Neural cell (in vitro differentiated cells): Measurements from ENCODE around the gene PRB3. TPM values are rescaled to one million over a fixed set of nuclear protein-coding genes. Genes with fewer than 3 reads are reported as not detected.

Source experiments
- H2AFZ ChIP-seq: fragments of 200-600, 300-800 bp; sonication (generic), shearing (Covaris generic); 2 replicates; pipeline ENCODE4 v1.6.0; 2014; ENCODE audit warnings: low read depth, mild to moderate bottlenecking, antibody characterized with exemption, low read length, moderate library complexity
- H3F3A ChIP-seq: fragments of 200-600 bp; shearing (Covaris generic); 2 replicates; pipeline ENCODE4 v1.6.1; 2016; ENCODE audit warnings: mild to moderate bottlenecking, moderate library complexity, mixed read lengths, antibody characterized with exemption, low read length; ENCODE audit not compliant: insufficient read depth, poor library complexity, severe bottlenecking
- H3K27ac ChIP-seq: fragments of 200-600, 300-800 bp; sonication (generic), shearing (Covaris generic); 2 replicates; pipeline ENCODE4 v1.5.1; 2014; ENCODE audit warnings: mild to moderate bottlenecking, low read length, moderate library complexity
- H3K27me3 ChIP-seq: fragments of 300-800, 200-600 bp; sonication (generic), shearing (Covaris generic); 2 replicates; pipeline ENCODE4 v1.6.0; 2014; ENCODE audit warnings: mild to moderate bottlenecking, low read depth, low read length, moderate library complexity; ENCODE audit not compliant: insufficient read depth
- H3K36me3 ChIP-seq: fragments of 300-800, 200-600 bp; sonication (generic), shearing (Covaris generic); 2 replicates; pipeline ENCODE4 v1.5.1; 2014; ENCODE audit warnings: mild to moderate bottlenecking, antibody characterized with exemption, low read length, moderate library complexity; ENCODE audit not compliant: insufficient read depth
- H3K4me2 ChIP-seq: fragments of 300-800, 200-600 bp; sonication (generic), shearing (Covaris generic); 2 replicates; pipeline ENCODE4 v1.6.0; 2014; ENCODE audit warnings: mild to moderate bottlenecking, low read length
- H3K4me3 ChIP-seq: fragments of 300-800, 200-600 bp; sonication (generic), shearing (Covaris generic); 2 replicates; pipeline ENCODE4 v1.5.1; 2014; ENCODE audit warnings: mild to moderate bottlenecking, low read length, moderate library complexity
- H3K79me2 ChIP-seq: fragments of 200-600 bp; shearing (Covaris generic); replicated peaks from 2 replicates; pipeline ENCODE4 v1.6.0; 2014; ENCODE audit warnings: mild to moderate bottlenecking, low read length, moderate library complexity; ENCODE audit not compliant: insufficient read depth
- H3K9ac ChIP-seq: fragments of 300-800, 200-600 bp; sonication (generic), shearing (Covaris generic); 2 replicates; pipeline ENCODE4 v1.6.1; 2016; ENCODE audit warnings: mild to moderate bottlenecking, low read length, mixed read lengths
- H3K9me2 ChIP-seq: fragments of 200-600 bp; shearing (Covaris generic); 2 replicates; pipeline ENCODE4 v1.6.1; 2016; ENCODE audit warnings: mild to moderate bottlenecking, low read length, mixed read lengths; ENCODE audit not compliant: insufficient read depth
- H3K9me3 ChIP-seq: fragments of 200-600, 300-800 bp; sonication (generic), shearing (Covaris generic); 2 replicates; pipeline ENCODE4 v1.6.1; 2016; ENCODE audit warnings: mild to moderate bottlenecking, mixed run types, low read length, moderate library complexity, mixed read lengths
- H4K20me1 ChIP-seq: fragments of 200-600 bp; shearing (Covaris generic); 2 replicates; pipeline ENCODE4 v1.6.1; 2016; ENCODE audit warnings: mild to moderate bottlenecking, mixed run types; ENCODE audit not compliant: insufficient read depth
- CTCF ChIP-seq: fragments of 450-650 bp; IDR thresholded peaks from 2 replicates; pipeline ENCODE4 v1.5.1; 2014; ENCODE audit warnings: antibody characterized with exemption, mild to moderate bottlenecking, moderate library complexity; ENCODE audit not compliant: poor library complexity, severe bottlenecking
- EP300 ChIP-seq: fragments of 450-650 bp; conservative IDR thresholded peaks from 2 replicates; pipeline ENCODE4 v1.6.1; 2014; ENCODE audit warnings: antibody characterized with exemption, mild to moderate bottlenecking, moderate library complexity; ENCODE audit not compliant: poor library complexity, severe bottlenecking
- EZH2 ChIP-seq: fragments of 200-600, 300-800 bp; shearing (Covaris generic), sonication (generic); IDR thresholded peaks from 2 replicates; pipeline ENCODE4 v1.6.1; 2014; ENCODE audit warnings: antibody characterized with exemption, low read length, borderline replicate concordance, mild to moderate bottlenecking; ENCODE audit not compliant: insufficient read depth, poor library complexity, severe bottlenecking
- MXI1 ChIP-seq: fragments of 450-650 bp; conservative IDR thresholded peaks from 2 replicates; pipeline ENCODE4 v1.6.1; 2014; ENCODE audit warnings: antibody characterized with exemption, mild to moderate bottlenecking; ENCODE audit not compliant: poor library complexity, severe bottlenecking
- POLR2AphosphoS5 ChIP-seq: IDR thresholded peaks from 2 replicates; pipeline ENCODE4 v1.6.1; 2012
- RAD21 ChIP-seq: fragments of 450-650 bp; conservative IDR thresholded peaks from 2 replicates; pipeline ENCODE4 v1.6.1; 2014; ENCODE audit warnings: antibody characterized with exemption, mild to moderate bottlenecking, moderate library complexity
- SMC3 ChIP-seq: fragments of 450-650 bp; conservative IDR thresholded peaks from 2 replicates; pipeline ENCODE4 v1.6.1; 2014; ENCODE audit warnings: antibody characterized with exemption, mild to moderate bottlenecking, moderate library complexity; ENCODE audit not compliant: poor library complexity
- TAF1 ChIP-seq: IDR thresholded peaks from 2 replicates; pipeline ENCODE4 v1.6.1; 2012; ENCODE audit warnings: low read depth
- polyA plus RNA-seq: library from polyadenylated mRNA; depleted of rRNA; stranded (reverse); fragments of >200 nt; gene quantifications from 2 replicates; pipeline ENCODE4 v1.2.3, GENCODE V29; 2014

The PRB3 gene
- polyA plus RNA-seq, 1 donor from 2014 or later, result not detected

GRCh38 chr12:11233532-11233931 lies 36.0 kb downstream of the PRB3 start:
- TF ChIP-seq POLR2AphosphoS5 (no peak), EP300 (no peak), TAF1 (no peak), SMC3 (no peak), RAD21 (no peak), CTCF (no peak), MXI1 (no peak), EZH2 (no peak)
- no peaks in the 10 kb centered on the region for H4K20me1 ChIP-seq
- H3K27ac ChIP-seq, result no peak overlapping the region
- no peak overlapping the region for H3K4me3 ChIP-seq
- H3K9ac ChIP-seq, result no peak overlapping the region
- H3K27me3 ChIP-seq, result no peaks in the 10 kb centered on the region
- H3K9me3 ChIP-seq, result no peaks in the 10 kb centered on the region
- H3K36me3 ChIP-seq, result no peaks in the 10 kb centered on the region
- H3K9me2 ChIP-seq, result no peaks in the 10 kb centered on the region
- no peak overlapping the region for H3K4me2 ChIP-seq
- no peaks in the 10 kb centered on the region for H3F3A ChIP-seq
- no peak overlapping the region for H2AFZ ChIP-seq
- H3K79me2 ChIP-seq, result no peaks in the 10 kb centered on the region

- Histone ChIP-seq H3K9me2 (no peaks in the 10 kb centered on the region), H3F3A (no peaks in the 10 kb centered on the region), H3K4me2 (no peak overlapping the region), H3K27ac (no peak overlapping the region), H3K9ac (no peak overlapping the region), H3K4me3 (no peak overlapping the region), H3K36me3 (no peaks in the 10 kb centered on the region), H3K79me2 (no peaks in the 10 kb centered on the region), H2AFZ (no peak overlapping the region), H3K9me3 (no peaks in the 10 kb centered on the region), H4K20me1 (no peaks in the 10 kb centered on the region), H3K27me3 (no peaks in the 10 kb centered on the region)
- no peak for TF ChIP-seq EZH2
- TF ChIP-seq MXI1, result no peak
- peak; percentile 21 for TF ChIP-seq SMC3
- no peak for TF ChIP-seq POLR2AphosphoS5
- no peak for TF ChIP-seq RAD21
These were observed 41.1 kb downstream of the PRB3 start for GRCh38 chr12:11228296-11228879.

GRCh38 chr12:11227373-11227772 lies 42.1 kb downstream of the PRB3 start:
- H2AFZ ChIP-seq, result no peak overlapping the region
- H3K27ac ChIP-seq, result no peak overlapping the region
- TF ChIP-seq EP300 (no peak), TAF1 (no peak), POLR2AphosphoS5 (no peak), EZH2 (no peak), RAD21 (no peak), SMC3 (no peak)
- no peaks in the 10 kb centered on the region for H3K36me3 ChIP-seq
- no peak overlapping the region for H3K9ac ChIP-seq
- H3K79me2 ChIP-seq, result no peaks in the 10 kb centered on the region
- no peaks in the 10 kb centered on the region for H3K27me3 ChIP-seq
- no peaks in the 10 kb centered on the region for H3F3A ChIP-seq
- H3K4me3 ChIP-seq, result no peak overlapping the region
- H4K20me1 ChIP-seq, result no peaks in the 10 kb centered on the region
- no peak overlapping the region for H3K4me2 ChIP-seq
- H3K9me2 ChIP-seq, result no peaks in the 10 kb centered on the region
- no peaks in the 10 kb centered on the region for H3K9me3 ChIP-seq

Other genes with a start within 250 kb of the PRB3 start
- 5.7 and 11.2 TPM in 2 replicates for gene TAS2R19, start 247.1 kb downstream of the PRB3 start, polyA plus RNA-seq
- gene TAS2R31, start 238.3 kb downstream of the PRB3 start, polyA plus RNA-seq, result 3.5 and 4.0 TPM in 2 replicates
- gene TAS2R46, start 207.4 kb downstream of the PRB3 start, polyA plus RNA-seq, result not detected in 2 replicates
- gene TAS2R43, start 177.4 kb downstream of the PRB3 start, polyA plus RNA-seq, result 0.35 and 1.1 TPM in 2 replicates
- 0.40 and 0.53 TPM in 2 replicates for gene TAS2R30, start 135.1 kb downstream of the PRB3 start, polyA plus RNA-seq
- gene SMIM10L1, start 98.5 kb downstream of the PRB3 start, polyA plus RNA-seq, result 19.1 and 22.0 TPM in 2 replicates
- gene TAS2R42, start 82.8 kb downstream of the PRB3 start, polyA plus RNA-seq, result not detected in 2 replicates
- not detected in 2 replicates for gene PRB4, start 40.7 kb upstream of the PRB3 start, polyA plus RNA-seq
- not detected in 2 replicates for gene PRB2, start 125.9 kb upstream of the PRB3 start, polyA plus RNA-seq